GM15510 (cell line): Measurements from ENCODE around the gene ETNK2.

ENCODE experiments used
- POLR2A ChIP-seq: IDR thresholded peaks from 3 replicates; pipeline ENCODE4 v1.6.1; 2011; ENCODE audit warnings: borderline replicate concordance; ENCODE audit not compliant: insufficient read length; ENCODE audit errors: extremely low read depth

The ETNK2 gene

GRCh38 chr1:204127597-204128242 is 24.1 kb downstream of the ETNK2 start:
- TF ChIP-seq POLR2A, result no peak

- TF ChIP-seq POLR2A, result no peak
These were observed 24.9 kb downstream of the ETNK2 start for GRCh38 chr1:204126956-204127355.

GRCh38 chr1:204126386-204126785 is 25.5 kb downstream of the ETNK2 start:
- no peak for TF ChIP-seq POLR2A

- TF ChIP-seq POLR2A, result no peak
These were observed 26.0 kb downstream of the ETNK2 start for GRCh38 chr1:204125759-204126351.

- no peak for TF ChIP-seq POLR2A
These were observed 27.2 kb downstream of the ETNK2 start for GRCh38 chr1:204124639-204125038.

GRCh38 chr1:204123376-204123775 is 28.5 kb downstream of the ETNK2 start:
- no peak for TF ChIP-seq POLR2A

- no peak for TF ChIP-seq POLR2A
These were observed 29.8 kb downstream of the ETNK2 start for GRCh38 chr1:204121840-204122555.

- no peak for TF ChIP-seq POLR2A
These were observed 35.3 kb downstream of the ETNK2 start for GRCh38 chr1:204116539-204116938.

- TF ChIP-seq POLR2A, result no peak
These were observed 36.7 kb downstream of the ETNK2 start for GRCh38 chr1:204115116-204115515.

- no peak for TF ChIP-seq POLR2A
These were observed 37.2 kb downstream of the ETNK2 start for GRCh38 chr1:204114606-204115005.

- no peak for TF ChIP-seq POLR2A
These were observed 37.9 kb downstream of the ETNK2 start for GRCh38 chr1:204113896-204114295.

- no peak for TF ChIP-seq POLR2A
These were observed 38.7 kb downstream of the ETNK2 start for GRCh38 chr1:204112876-204113730.

- TF ChIP-seq POLR2A, result no peak
These were observed 40.8 kb downstream of the ETNK2 start for GRCh38 chr1:204110894-204111633.

- TF ChIP-seq POLR2A, result no peak
These were observed 43.3 kb downstream of the ETNK2 start for GRCh38 chr1:204108312-204109141.

GRCh38 chr1:204107892-204108291 is 44.0 kb downstream of the ETNK2 start:
- TF ChIP-seq POLR2A, result no peak
